ENCODE results near the gene N4BP2L2. TPM values are rescaled to one million over a fixed set of nuclear protein-coding genes. Genes with fewer than 3 reads are reported as not detected.

The N4BP2L2 gene
- total and polyA plus RNA-seq, 9 of the 15 experiments (the other 6 are each of a cell fraction or from before 2014, with no cell fraction given) = 33.9 to 76.4 (median 48.7) TPM

DNA sequence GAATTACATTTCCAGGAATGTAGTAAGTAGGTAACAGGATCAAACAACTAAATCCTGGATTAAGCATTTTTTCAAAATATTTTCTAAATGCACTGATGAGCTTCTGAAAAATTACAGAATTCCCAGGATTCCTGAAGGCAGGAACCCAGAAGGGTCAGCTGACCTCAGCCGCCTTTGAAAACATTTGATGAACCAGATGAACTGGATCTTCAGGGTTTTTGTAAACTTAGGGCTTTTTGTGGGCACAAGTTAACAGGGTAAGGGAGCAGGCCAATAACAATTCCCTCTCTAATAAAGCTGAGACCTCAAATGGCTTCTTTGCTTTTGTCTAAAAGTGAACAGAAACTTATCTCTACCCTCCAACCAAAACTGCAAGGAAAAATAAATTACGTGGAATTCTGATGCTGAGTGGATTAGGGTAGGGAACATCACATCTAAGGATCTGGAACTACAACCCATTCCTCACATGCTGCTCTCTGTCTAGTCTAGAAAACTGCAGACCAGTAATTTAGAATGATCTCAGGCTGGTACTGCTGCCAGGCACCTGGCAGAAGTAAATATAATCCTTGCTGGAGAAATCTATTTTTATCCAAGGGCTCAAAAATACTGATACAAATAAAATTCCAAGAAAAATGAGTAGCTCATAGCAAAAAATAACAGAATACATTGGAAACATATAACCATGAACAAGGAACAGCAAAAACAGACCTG is 62.4 kb downstream of the N4BP2L2 start:
- POLR2A ChIA-PET = interaction anchor here (1.1 kb wide), 1 partner anchor 27 kb away, joined by 3 read pairs; no protein-coding TSS in a partner anchor
- in situ Hi-C loops (cut with MboI) = no loop called here

More for the DNA sequence above, 62.4 kb downstream of the N4BP2L2 start:
- ATAC-seq = no peak
- BruUV-seq (replicated peaks) = no TSS peak
- Histone ChIP-seq H2AFZ (ENCODE audit: low read depth, low read length) (peak overlapping the region; percentile 85; the same call in 1 of the 2 replicates), H3K27me3 (ENCODE audit: control insufficient read depth in 2 of 2, insufficient read depth in 2 of 2, low read length in 2 of 2) (no peaks in the 10 kb centered on the region), H3K9ac (ENCODE audit: insufficient read depth in 1 of 2, low read depth in 2 of 2, low read length in 2 of 2) (no peak overlapping the region), H3K4me3 (no peak overlapping the region), H3K4me2 (ENCODE audit: insufficient read depth, low read length) (no peak overlapping the region), H3K4me1 (replicated peaks in 1 of 2; ENCODE audit: control insufficient read depth in 2 of 2, insufficient read depth in 2 of 2, low read length in 2 of 2) (peaks cover 6 to 22% of the 10 kb centered on the region in 2 experiments; a peak in 4 of 5 replicates), H3K9me1 (ENCODE audit: control insufficient read depth, insufficient read depth, low read length) (no peaks in the 10 kb centered on the region), H3K9me3 (replicated peaks; ENCODE audit: control insufficient read depth, insufficient read depth, low read depth, low read length) (no peaks in the 10 kb centered on the region), H3K79me2 (ENCODE audit: control insufficient read depth, insufficient read depth, low read length) (no peaks in the 10 kb centered on the region), H3K36me3 (ENCODE audit: control insufficient read depth, insufficient read depth, low read length) (no peaks in the 10 kb centered on the region), H3K27ac (ENCODE audit: extremely low read depth, low read depth, low read length) (no peak overlapping the region), H4K20me1 (replicated peaks; ENCODE audit: control insufficient read depth, insufficient read depth, low read length) (no peaks in the 10 kb centered on the region)
- FAIRE-seq = no peak
- intact Hi-C loops (cut with micrococcal nuclease) = no loop called here
- no peak for DNase-seq (ENCODE audit: extremely low read depth in 1 of 4, low spot score in 3 of 4)
- 36% methylated on average over 2 of the region's 2 CpGs for WGBS (ENCODE audit: insufficient coverage, low coverage, missing lambda C conversion rate)
- CTCF ChIA-PET (ENCODE audit: low intra/inter-chr PET ratio) = no interaction called here
- TF ChIP-seq CREB5 (CRISPR knock-in tag; IDR thresholded peaks at IDR 0.05) = no peak
- no peak for TF ChIP-seq ZNF217 (CRISPR knock-in tag; IDR thresholded peaks at IDR 0.05)
- no peak for TF ChIP-seq IRF1 (CRISPR knock-in tag; IDR thresholded peaks at IDR 0.05; ENCODE audit: borderline replicate concordance)
- TF ChIP-seq ZNF239 (CRISPR knock-in tag; IDR thresholded peaks at IDR 0.05) = no peak
- TF ChIP-seq ZNF274 (IDR thresholded peaks at IDR 0.05; ENCODE audit: borderline replicate concordance, low read depth, low read length) = no peak
- TF ChIP-seq STAT5B (CRISPR knock-in tag; IDR thresholded peaks at IDR 0.05) = no peak
- TF ChIP-seq OTX1 (CRISPR knock-in tag; IDR thresholded peaks at IDR 0.05) = no peak
- TF ChIP-seq FUS (optimal IDR thresholded peaks at IDR 0.05; ENCODE audit: low read depth, low read length) = no peak
- no peak for TF ChIP-seq TAL1 (IDR thresholded peaks at IDR 0.05)
- no peak for TF ChIP-seq BRD9 (IDR thresholded peaks at IDR 0.05; ENCODE audit: low read depth, partially characterized antibody)
